ENCODE results near the gene CELF2.

DNA sequence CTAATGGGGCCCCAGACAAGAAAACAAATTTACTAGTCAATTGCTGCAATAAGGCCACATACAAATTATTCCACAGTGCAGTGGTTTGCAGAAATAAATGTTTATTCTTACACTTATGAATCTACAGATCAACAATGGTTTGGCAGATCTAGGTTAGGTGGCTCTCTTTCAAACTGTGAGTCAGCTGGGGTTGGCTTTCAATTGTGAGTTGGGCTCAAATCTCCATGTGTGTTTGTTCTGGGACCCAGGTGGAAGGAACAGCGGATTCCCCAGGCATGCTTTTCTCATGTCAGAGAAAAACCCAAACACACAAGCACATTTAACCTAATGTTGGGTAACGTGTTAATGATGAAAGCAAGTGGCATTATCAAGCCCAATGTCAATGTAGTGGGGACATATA, 25.6 kb upstream of the CELF2 start:
- TF ChIP-seq CTCF (IDR thresholded peaks at IDR 0.05; ENCODE audit: low read depth, low read length, poor library complexity, severe bottlenecking): no peak
- TF ChIP-seq EZH2phosphoT487 (IDR thresholded peaks at IDR 0.05; ENCODE audit: borderline replicate concordance, low read length): no peak

Measured in DOHH2 (cell line).